Activated effector memory CD4-positive, alpha-beta T cell treated with anti-CD3 and anti-CD28 coated beads, Interleukin-2, amount 50 U/mL, for 16 hours (primary cell): ENCODE results near the gene MMS19.
"Not testable (repeated sequence)": the region's sequence is repeated elsewhere in the genome, so short reads cannot be mapped to it uniquely, and the experiment has no call there.

ENCODE experiments used
- DNase-seq: peaks from one replicate; pipeline ENCODE4 v3.0.0-alpha.2; 2020

MMS19 gene

GRCh38 chr10:97425964-97426775 is 72.1 kb downstream of the MMS19 start, which contains the start of gene PGAM1:
PGAM1 (plus strand) TSS chr10:97426191; CDS start chr10:97426308, 117 bp downstream.
- peak; percentile 98 for DNase-seq

GRCh38 chr10:97423757-97424098 is 74.5 kb downstream of the MMS19 start:
- not testable (repeated sequence) for DNase-seq

GRCh38 chr10:97416565-97416964 is 81.7 kb downstream of the MMS19 start:
- DNase-seq, result no peak

GRCh38 chr10:97412891-97413304 is 85.3 kb downstream of the MMS19 start:
- peak; percentile 83 for DNase-seq

GRCh38 chr10:97411406-97411805 is 86.8 kb downstream of the MMS19 start:
- no peak for DNase-seq

GRCh38 chr10:97408496-97408992 is 89.7 kb downstream of the MMS19 start:
- no peak for DNase-seq
